ENCODE measurements around the gene INKA2. TPM values are rescaled to one million over a fixed set of nuclear protein-coding genes. Genes with fewer than 3 reads are reported as not detected.

INKA2 gene
- polyA plus RNA-seq, 1 of the 3 experiments (the other 2 are of a cell fraction), result 1.1 TPM

GRCh38 chr1:111755331-111756123, 16.3 kb upstream of the INKA2 start, which contains the start of gene DDX20 (continued):
- TF ChIP-seq PBX3 (IDR thresholded peaks at IDR 0.05), result peak; percentile 12
- peak; percentile 93 for TF ChIP-seq TAF1 (IDR thresholded peaks at IDR 0.05; ENCODE audit: borderline replicate concordance, low read depth, low read length)
- no peak for TF ChIP-seq FOXJ3 (CRISPR knock-in tag; IDR thresholded peaks at IDR 0.05)
- no peak for TF ChIP-seq MEF2A (IDR thresholded peaks at IDR 0.05; ENCODE audit: borderline replicate concordance, low read depth)
- peak; percentile 98 for TF ChIP-seq CTCF (IDR thresholded peaks at IDR 0.05)
- TF ChIP-seq IRF3 (IDR thresholded peaks at IDR 0.05; ENCODE audit: low read depth, low read length), result no peak
- 0 out of 2 replicates have a peak, but pooled peaks have one; percentile 14 for TF ChIP-seq NRF1 (IDR thresholded peaks at IDR 0.05; ENCODE audit: low read depth, low read length)
- no peak; the same call in 1 of the 2 replicates for TF ChIP-seq GATA2 (CRISPR knock-in tag; IDR thresholded peaks at IDR 0.05)

- peak overlapping the region; percentile 96 to 99 for H3K4me3 ChIP-seq (ENCODE audit: low read depth in 2 of 2, low read length in 1 of 2)
- H2AFZ ChIP-seq (ENCODE audit: low read depth), result peak overlapping the region; percentile 97
- H3K36me3 ChIP-seq (replicated peaks in 1 of 2; ENCODE audit: control insufficient read depth in 1 of 2, insufficient read depth in 2 of 2, low read length in 1 of 2), result peaks cover 10 to 12% of the 10 kb centered on the region in 2 experiments
- WGBS (ENCODE audit: low lambda C conversion rate), result 2% methylated on average over 12 of the region's 12 CpGs
- H3K4me1 ChIP-seq (ENCODE audit: control insufficient read depth in 1 of 2, insufficient read depth in 2 of 2, low read depth in 1 of 2, low read length in 1 of 2), result peaks cover 9 to 11% of the 10 kb centered on the region in 2 experiments; a peak in 3 of 4 replicates
- H3K4me2 ChIP-seq, result peak overlapping the region; percentile 83
- DNase-seq, result peak; percentile 79
- peak overlapping the region; percentile 96 to 99 for H3K27ac ChIP-seq (ENCODE audit: low read depth in 2 of 2, low read length in 1 of 2)
- H3K9ac ChIP-seq, result peak overlapping the region; percentile 92
- H3K79me2 ChIP-seq (ENCODE audit: insufficient read depth), result peaks cover 39% of the 10 kb centered on the region
- H3K9me3 ChIP-seq, result no peaks in the 10 kb centered on the region
- ChIA-PET CTCF (interaction anchor here (0.6 to 5.2 kb wide), 18 partner anchors 9 to 314 kb away, joined by 3 to 48 read pairs (median 5); partner anchors contain the start of gene INKA2), POLR2A (interaction anchor here (0.6 to 3.2 kb wide), 6 partner anchors 8 to 791 kb away, joined by 3 to 15 read pairs (median 4); partner anchors contain the start of genes INKA2 and LRIF1)
- peaks cover 9% of the 10 kb centered on the region for H3F3A ChIP-seq (replicated peaks; ENCODE audit: insufficient read depth)
- H3K27me3 ChIP-seq (ENCODE audit: insufficient read depth), result no peaks in the 10 kb centered on the region
- H4K20me1 ChIP-seq (ENCODE audit: insufficient read depth), result no peaks in the 10 kb centered on the region
- no peaks in the 10 kb centered on the region for H3K9me2 ChIP-seq
- TF ChIP-seq MEF2A (IDR thresholded peaks at IDR 0.05; ENCODE audit: borderline replicate concordance, low read depth), result no peak
- no peak for TF ChIP-seq USF1 (IDR thresholded peaks at IDR 0.05; ENCODE audit: borderline replicate concordance, low read depth)
- TF ChIP-seq YY1 (IDR thresholded peaks at IDR 0.05; ENCODE audit: low read depth), result peak; percentile 41; the same call in 1 of the 2 replicates
- no peak for TF ChIP-seq RXRA (IDR thresholded peaks at IDR 0.05; ENCODE audit: borderline replicate concordance, low read depth)
- no peak for TF ChIP-seq NRF1 (IDR thresholded peaks at IDR 0.05; ENCODE audit: low read depth, low read length)
- no peak for TF ChIP-seq CHD2 (IDR thresholded peaks at IDR 0.05; ENCODE audit: low read length, partially characterized antibody)
- no peak for TF ChIP-seq SIN3A (IDR thresholded peaks at IDR 0.05; ENCODE audit: borderline replicate concordance, low read depth, low read length)
- TF ChIP-seq FOXM1 (IDR thresholded peaks at IDR 0.05; ENCODE audit: low read depth), result no peak
- no peak; the same call in 1 of the 2 replicates for TF ChIP-seq ELF1 (IDR thresholded peaks at IDR 0.05)
- TF ChIP-seq SMC3 (IDR thresholded peaks at IDR 0.05; ENCODE audit: low read depth, low read length), result no peak
- peak; percentile 35; the same call in 1 of the 2 replicates for TF ChIP-seq GATA2 (CRISPR knock-in tag; IDR thresholded peaks at IDR 0.05)
- no peak for TF ChIP-seq IRF3 (IDR thresholded peaks at IDR 0.05; ENCODE audit: low read depth, low read length)
- no peak for TF ChIP-seq PBX3 (IDR thresholded peaks at IDR 0.05)
These were observed 15.8 kb upstream of the INKA2 start for GRCh38 chr1:111754984-111755330.
